ENCODE data around the gene GNAZ. TPM values are rescaled to one million over a fixed set of nuclear protein-coding genes. Genes with fewer than 3 reads are reported as not detected.

The GNAZ gene
- total RNA-seq, 1 experiment from 2014 or later = 9.1 TPM

- in situ Hi-C loops (cut with HindIII; ENCODE audit: low pct_unique_long_range_greater_than_20kb, low sequenced_read_pairs) = no loop called here
These were observed 84.1 kb downstream of the GNAZ start for GRCh38 chr22:23154461-23154860.

GRCh38 chr22:23155143-23155542 is 84.8 kb downstream of the GNAZ start:
- in situ Hi-C loops (cut with HindIII; ENCODE audit: low pct_unique_long_range_greater_than_20kb, low sequenced_read_pairs) = no loop called here
- no peak for DNase-seq (ENCODE audit: low read depth)

More at GRCh38 chr22:23154461-23154860, 84.1 kb downstream of the GNAZ start:
- no peak for DNase-seq (ENCODE audit: low read depth)

- no peak for DNase-seq (ENCODE audit: low read depth)
- in situ Hi-C loops (cut with HindIII; ENCODE audit: low pct_unique_long_range_greater_than_20kb, low sequenced_read_pairs) = no loop called here
These were observed 85.5 kb downstream of the GNAZ start for GRCh38 chr22:23155831-23156230.

- DNase-seq (ENCODE audit: low read depth) = no peak
- in situ Hi-C loops (cut with HindIII; ENCODE audit: low pct_unique_long_range_greater_than_20kb, low sequenced_read_pairs) = no loop called here
These were observed 86.0 kb downstream of the GNAZ start for GRCh38 chr22:23156286-23156685.

GRCh38 chr22:23157560-23158515 is 87.5 kb downstream of the GNAZ start:
- in situ Hi-C loops (cut with HindIII; ENCODE audit: low pct_unique_long_range_greater_than_20kb, low sequenced_read_pairs) = no loop called here
- DNase-seq (ENCODE audit: low read depth) = no peak

- in situ Hi-C loops (cut with HindIII; ENCODE audit: low pct_unique_long_range_greater_than_20kb, low sequenced_read_pairs) = no loop called here
- DNase-seq (ENCODE audit: low read depth) = no peak
These were observed 88.4 kb downstream of the GNAZ start for GRCh38 chr22:23158516-23159290.

- in situ Hi-C loops (cut with HindIII; ENCODE audit: low pct_unique_long_range_greater_than_20kb, low sequenced_read_pairs) = no loop called here
- no peak for DNase-seq (ENCODE audit: low read depth)
These were observed 88.9 kb downstream of the GNAZ start for GRCh38 chr22:23159291-23159630.

- DNase-seq (ENCODE audit: low read depth) = no peak
- in situ Hi-C loops (cut with HindIII; ENCODE audit: low pct_unique_long_range_greater_than_20kb, low sequenced_read_pairs) = no loop called here
These were observed 90.7 kb downstream of the GNAZ start for GRCh38 chr22:23161029-23161428.

- DNase-seq (ENCODE audit: low read depth) = no peak
- in situ Hi-C loops (cut with HindIII; ENCODE audit: low pct_unique_long_range_greater_than_20kb, low sequenced_read_pairs) = no loop called here
These were observed 91.3 kb downstream of the GNAZ start for GRCh38 chr22:23161574-23161973.

- DNase-seq (ENCODE audit: low read depth) = no peak
- in situ Hi-C loops (cut with HindIII; ENCODE audit: low pct_unique_long_range_greater_than_20kb, low sequenced_read_pairs) = no loop called here
These were observed 93.3 kb downstream of the GNAZ start for GRCh38 chr22:23163665-23164064.

GRCh38 chr22:23164091-23164490 is 93.8 kb downstream of the GNAZ start:
- DNase-seq (ENCODE audit: low read depth) = no peak
- in situ Hi-C loops (cut with HindIII; ENCODE audit: low pct_unique_long_range_greater_than_20kb, low sequenced_read_pairs) = no loop called here

GRCh38 chr22:23166042-23166831 is 95.9 kb downstream of the GNAZ start:
- in situ Hi-C loops (cut with HindIII; ENCODE audit: low pct_unique_long_range_greater_than_20kb, low sequenced_read_pairs) = no loop called here
- DNase-seq (ENCODE audit: low read depth) = no peak

- in situ Hi-C loops (cut with HindIII; ENCODE audit: low pct_unique_long_range_greater_than_20kb, low sequenced_read_pairs) = no loop called here
- no peak for DNase-seq (ENCODE audit: low read depth)
These were observed 96.7 kb downstream of the GNAZ start for GRCh38 chr22:23166841-23167616.

GRCh38 chr22:23168391-23169042 is 98.2 kb downstream of the GNAZ start:
- in situ Hi-C loops (cut with HindIII; ENCODE audit: low pct_unique_long_range_greater_than_20kb, low sequenced_read_pairs) = no loop called here
- no peak for DNase-seq (ENCODE audit: low read depth)

- in situ Hi-C loops (cut with HindIII; ENCODE audit: low pct_unique_long_range_greater_than_20kb, low sequenced_read_pairs) = no loop called here
These were observed 98.7 kb downstream of the GNAZ start for GRCh38 chr22:23169043-23169406.

More at GRCh38 chr22:23169043-23169406, 98.7 kb downstream of the GNAZ start:
- DNase-seq (ENCODE audit: low read depth) = no peak
